Activated naive CD8-positive, alpha-beta T cell treated with anti-CD3 and anti-CD28 coated beads for 36 hours (primary cell): ENCODE measurements around the gene MSI2. TPM values are rescaled to one million over a fixed set of nuclear protein-coding genes. Genes with fewer than 3 reads are reported as not detected.

Source experiments
- DNase-seq: peaks from one replicate; pipeline ENCODE4 v3.0.0; 2021
- H3K27ac Mint-ChIP-seq: one replicate; pipeline ENCODE4 v1.8.0; 2022; ENCODE audit warnings: mild to moderate bottlenecking, moderate library complexity, mixed read lengths
- H3K27me3 Mint-ChIP-seq: one replicate; pipeline ENCODE4 v1.8.0; 2022; ENCODE audit warnings: mild to moderate bottlenecking, mixed read lengths
- H3K36me3 Mint-ChIP-seq: one replicate; pipeline ENCODE4 v1.8.0; 2021; ENCODE audit warnings: mild to moderate bottlenecking, mixed read lengths
- H3K4me1 Mint-ChIP-seq: one replicate; pipeline ENCODE4 v1.8.0; 2021; ENCODE audit warnings: mixed read lengths
- H3K4me3 Mint-ChIP-seq: one replicate; pipeline ENCODE4 v1.8.0; 2022; ENCODE audit warnings: mild to moderate bottlenecking, moderate library complexity, mixed read lengths
- H3K9me3 Mint-ChIP-seq: one replicate; pipeline ENCODE4 v1.8.0; 2022; ENCODE audit warnings: mixed read lengths
- total RNA-seq, 2 experiments: library from RNA; stranded (reverse); gene quantifications; one replicate each; pipeline ENCODE4 v1.2.3, GENCODE V29; 2021

MSI2 gene
- total RNA-seq, 2 experiments from 2014 or later, result 48.0 to 49.4 TPM

DNA sequence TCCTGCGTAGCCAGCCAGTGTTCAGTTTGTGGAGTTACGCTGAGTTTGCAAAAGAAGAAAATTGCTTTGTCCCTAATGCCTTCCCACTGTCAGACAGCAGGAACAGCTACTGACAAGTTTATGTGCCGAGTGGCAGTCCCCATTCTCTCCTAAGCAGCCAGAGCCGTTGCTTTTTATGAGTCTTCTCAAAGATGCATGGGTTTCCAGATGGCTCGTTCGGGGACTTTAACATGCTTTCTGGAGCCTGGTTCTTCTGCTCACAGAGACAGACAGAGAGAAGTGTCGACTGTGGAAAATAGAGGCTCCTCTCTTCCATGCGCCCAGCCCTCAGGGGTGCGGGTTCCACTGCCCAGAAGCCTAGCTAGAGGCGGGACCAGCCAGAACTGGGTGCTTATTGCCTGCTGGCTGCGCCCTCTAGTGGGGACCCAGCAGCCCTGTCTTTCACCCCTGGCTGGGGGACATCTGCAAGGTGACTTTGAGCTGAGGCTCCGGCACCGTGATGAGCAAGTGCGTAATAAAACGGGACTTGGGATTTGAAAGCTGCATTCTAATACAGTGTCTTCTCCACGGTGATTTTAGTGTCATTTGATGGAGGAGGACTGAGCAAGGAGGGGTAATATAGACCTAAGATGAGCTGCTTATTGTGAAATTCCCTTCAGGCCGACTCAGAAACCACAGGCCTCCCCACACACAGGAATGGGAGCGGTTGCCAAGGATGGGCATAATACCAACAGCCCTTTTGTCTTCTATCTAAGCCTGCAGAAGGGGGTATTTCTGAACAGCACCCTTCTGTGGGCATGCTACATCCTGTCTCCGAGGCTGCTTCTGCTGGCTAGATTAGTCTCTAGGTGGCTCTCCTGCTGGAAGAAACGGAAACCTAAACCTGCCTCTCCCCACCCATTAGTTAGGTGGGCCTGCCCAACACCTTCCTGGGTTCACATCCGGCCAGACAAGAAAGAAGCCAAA, 415.6 kb downstream of the MSI2 start:
- Mint-ChIP-seq H3K4me1 (peaks cover 36% of the 10 kb centered on the region), H3K9me3 (no peaks in the 10 kb centered on the region), H3K36me3 (peaks cover 2% of the 10 kb centered on the region), H3K27me3 (no peaks in the 10 kb centered on the region), H3K27ac (peak overlapping the region; percentile 86), H3K4me3 (peak overlapping the region; percentile 51)
- peak; percentile 76 for DNase-seq

DNA sequence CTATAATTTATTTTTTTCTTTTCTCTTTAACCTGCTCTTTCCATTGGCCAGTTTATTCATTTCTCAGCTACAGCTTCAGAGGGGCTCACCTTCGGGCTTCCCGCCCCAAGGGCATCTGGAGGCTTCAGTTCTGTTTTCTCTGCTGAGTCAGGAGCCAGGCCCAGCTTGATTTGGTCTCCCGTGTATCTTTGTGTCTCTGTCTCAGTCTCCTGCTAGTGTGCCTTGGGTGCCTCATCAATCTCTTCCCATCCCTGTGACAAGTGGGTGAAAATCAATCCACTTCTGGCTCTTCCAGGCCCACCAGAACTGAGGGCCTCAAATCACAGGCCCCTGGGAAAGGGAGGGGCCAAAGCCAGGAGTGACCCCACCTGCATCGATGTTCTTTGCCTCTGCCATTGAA, 416.6 kb downstream of the MSI2 start:
- no peaks in the 10 kb centered on the region for H3K36me3 Mint-ChIP-seq
- H3K27ac Mint-ChIP-seq, result peak overlapping the region; percentile 86
- no peaks in the 10 kb centered on the region for H3K27me3 Mint-ChIP-seq
- H3K4me3 Mint-ChIP-seq, result no peak overlapping the region
- DNase-seq, result no peak
- peaks cover 36% of the 10 kb centered on the region for H3K4me1 Mint-ChIP-seq
- H3K9me3 Mint-ChIP-seq, result no peaks in the 10 kb centered on the region

- no peak overlapping the region for H3K4me3 Mint-ChIP-seq
- H3K27ac Mint-ChIP-seq, result no peak overlapping the region
- DNase-seq, result no peak
- H3K36me3 Mint-ChIP-seq, result no peaks in the 10 kb centered on the region
- no peaks in the 10 kb centered on the region for H3K27me3 Mint-ChIP-seq
- H3K9me3 Mint-ChIP-seq, result no peaks in the 10 kb centered on the region
- peaks cover 36% of the 10 kb centered on the region for H3K4me1 Mint-ChIP-seq
These were observed 418.6 kb downstream of the MSI2 start for GRCh38 chr17:57674894-57675293.

GRCh38 chr17:57675427-57676387, 419.4 kb downstream of the MSI2 start:
- no peak overlapping the region for H3K4me3 Mint-ChIP-seq
- H3K36me3 Mint-ChIP-seq, result no peaks in the 10 kb centered on the region
- H3K27me3 Mint-ChIP-seq, result no peaks in the 10 kb centered on the region
- peaks cover 29% of the 10 kb centered on the region for H3K4me1 Mint-ChIP-seq
- no peak for DNase-seq
- no peaks in the 10 kb centered on the region for H3K9me3 Mint-ChIP-seq
- H3K27ac Mint-ChIP-seq, result no peak overlapping the region

GRCh38 chr17:57676543-57676942, 420.2 kb downstream of the MSI2 start:
- peaks cover 22% of the 10 kb centered on the region for H3K4me1 Mint-ChIP-seq
- H3K9me3 Mint-ChIP-seq, result no peaks in the 10 kb centered on the region
- DNase-seq, result no peak
- H3K27ac Mint-ChIP-seq, result no peak overlapping the region
- H3K36me3 Mint-ChIP-seq, result no peaks in the 10 kb centered on the region
- no peak overlapping the region for H3K4me3 Mint-ChIP-seq
- H3K27me3 Mint-ChIP-seq, result no peaks in the 10 kb centered on the region

DNA sequence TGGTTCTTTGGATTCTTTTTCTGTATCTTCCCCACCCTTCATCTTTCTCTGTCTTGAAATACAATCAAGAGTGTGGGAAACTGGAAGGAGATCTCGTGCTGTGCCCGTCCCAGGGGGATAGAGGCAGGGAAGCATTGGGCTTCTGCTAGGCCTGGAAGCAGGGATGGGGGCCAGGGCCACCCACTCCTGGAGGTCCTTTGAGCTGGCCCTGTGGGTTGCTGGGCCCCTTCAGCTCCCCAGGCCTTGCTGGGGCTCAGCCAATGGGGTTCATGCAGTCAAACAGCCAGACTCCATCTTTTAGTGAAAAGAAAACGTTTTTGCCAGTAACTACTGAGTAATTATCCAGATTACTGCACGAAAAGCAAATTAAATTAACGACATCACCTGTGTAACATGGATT, 421.0 kb downstream of the MSI2 start:
- Mint-ChIP-seq H3K4me3 (no peak overlapping the region), H3K27me3 (no peaks in the 10 kb centered on the region), H3K36me3 (no peaks in the 10 kb centered on the region), H3K4me1 (peaks cover 14% of the 10 kb centered on the region), H3K27ac (no peak overlapping the region), H3K9me3 (no peaks in the 10 kb centered on the region)
- no peak for DNase-seq

- no peaks in the 10 kb centered on the region for H3K36me3 Mint-ChIP-seq
- no peak overlapping the region for H3K27ac Mint-ChIP-seq
These were observed 421.5 kb downstream of the MSI2 start for GRCh38 chr17:57677858-57678257.

DNA sequence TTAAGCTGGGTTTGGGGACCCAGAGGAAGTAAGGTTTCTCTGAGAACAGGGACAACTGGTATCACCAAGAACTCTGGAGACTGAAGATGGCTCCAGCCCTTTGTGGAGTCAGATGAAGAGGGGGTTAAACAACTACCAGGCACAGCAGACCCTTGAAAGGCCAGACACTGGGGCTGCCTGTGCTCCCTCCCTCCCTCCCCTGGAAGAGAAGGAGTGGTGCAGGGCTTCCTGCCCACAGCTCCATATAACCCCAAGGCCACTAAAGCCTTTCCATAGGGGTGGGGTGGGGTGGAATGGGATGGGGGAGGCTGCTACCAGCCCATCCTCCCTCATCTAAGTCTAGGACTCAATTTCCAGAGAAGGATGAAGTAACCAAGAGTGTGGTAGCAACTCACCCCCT, 422.1 kb downstream of the MSI2 start:
- H3K27me3 Mint-ChIP-seq, result no peaks in the 10 kb centered on the region
- H3K4me3 Mint-ChIP-seq, result no peak overlapping the region
- H3K4me1 Mint-ChIP-seq, result peaks cover 5% of the 10 kb centered on the region
- H3K36me3 Mint-ChIP-seq, result peaks cover 2% of the 10 kb centered on the region
- H3K27ac Mint-ChIP-seq, result no peak overlapping the region
- no peak for DNase-seq
- H3K9me3 Mint-ChIP-seq, result no peaks in the 10 kb centered on the region

More at GRCh38 chr17:57677858-57678257, 421.5 kb downstream of the MSI2 start:
- Mint-ChIP-seq H3K4me3 (no peak overlapping the region), H3K27me3 (no peaks in the 10 kb centered on the region), H3K9me3 (no peaks in the 10 kb centered on the region), H3K4me1 (peaks cover 8% of the 10 kb centered on the region)
- no peak for DNase-seq

DNA sequence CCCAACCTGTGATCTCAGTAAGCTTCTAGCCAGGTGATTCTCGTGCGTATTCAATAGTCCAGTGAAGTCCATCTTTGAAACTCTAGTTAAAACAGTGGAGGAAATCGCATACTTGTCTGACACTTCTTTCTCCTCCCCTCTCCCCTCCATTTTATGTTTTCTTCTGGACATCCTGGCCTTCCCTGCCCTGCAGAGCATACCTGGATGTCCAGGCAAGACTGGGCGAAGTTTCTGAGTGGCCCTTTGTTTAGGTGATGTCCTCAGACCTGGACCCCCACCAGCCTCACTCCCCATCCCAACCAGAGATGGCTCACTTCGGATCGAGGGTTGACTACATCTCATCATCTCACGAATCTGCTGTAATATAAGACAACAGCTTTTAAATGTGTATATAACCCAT, 423.0 kb downstream of the MSI2 start:
- peaks cover 2% of the 10 kb centered on the region for H3K36me3 Mint-ChIP-seq
- H3K4me1 Mint-ChIP-seq, result peaks cover 3% of the 10 kb centered on the region
- no peaks in the 10 kb centered on the region for H3K9me3 Mint-ChIP-seq
- DNase-seq, result no peak
- no peak overlapping the region for H3K27ac Mint-ChIP-seq
- H3K27me3 Mint-ChIP-seq, result no peaks in the 10 kb centered on the region
- H3K4me3 Mint-ChIP-seq, result no peak overlapping the region

DNA sequence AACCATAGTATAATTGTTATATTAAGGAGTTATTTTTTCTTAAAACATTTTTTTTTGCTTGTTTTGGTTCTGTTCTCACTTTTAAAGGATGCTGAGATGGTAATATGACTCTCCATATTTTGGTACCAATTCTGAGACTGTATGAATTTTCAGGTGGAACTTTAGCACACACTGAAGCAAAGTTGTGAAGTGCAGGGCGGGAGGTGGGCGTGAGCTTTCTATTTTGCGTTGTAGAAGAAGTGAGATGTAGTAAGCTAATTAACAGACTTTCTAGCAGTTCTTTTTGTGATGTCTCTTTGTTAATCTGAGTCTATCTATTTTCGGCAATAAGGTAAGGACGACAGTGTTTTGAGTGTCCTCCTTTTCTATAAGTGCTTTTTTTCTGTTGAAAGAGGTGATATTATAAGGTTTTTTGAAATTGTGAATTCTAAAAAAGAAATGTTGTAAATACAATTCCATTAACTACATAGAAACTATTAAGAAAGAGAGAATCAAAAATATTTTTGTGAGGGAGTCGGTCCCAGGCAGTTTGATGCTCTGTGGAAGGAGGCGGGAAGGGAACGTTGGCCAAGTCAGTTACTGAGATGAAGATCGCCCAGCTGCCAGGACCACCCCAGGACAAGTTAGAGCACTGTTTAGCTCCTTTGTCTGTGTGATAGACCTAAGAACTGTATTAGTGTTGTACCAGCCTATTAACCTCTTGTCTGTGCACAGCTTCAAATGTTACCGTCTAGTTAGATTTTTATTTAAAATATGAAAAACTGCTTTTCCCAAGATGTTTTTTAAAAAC, 423.8 kb downstream of the MSI2 start:
- no peak overlapping the region for H3K4me3 Mint-ChIP-seq
- peaks cover 2% of the 10 kb centered on the region for H3K4me1 Mint-ChIP-seq

GRCh38 chr17:57682701-57683100, 426.4 kb downstream of the MSI2 start:
- DNase-seq, result no peak
- no peak overlapping the region for H3K4me3 Mint-ChIP-seq
- no peak overlapping the region for H3K27ac Mint-ChIP-seq
- H3K9me3 Mint-ChIP-seq, result no peaks in the 10 kb centered on the region
- no peaks in the 10 kb centered on the region for H3K4me1 Mint-ChIP-seq
- no peaks in the 10 kb centered on the region for H3K27me3 Mint-ChIP-seq
- H3K36me3 Mint-ChIP-seq, result peaks cover 2% of the 10 kb centered on the region

More for the DNA sequence above, 423.8 kb downstream of the MSI2 start:
- peaks cover 2% of the 10 kb centered on the region for H3K36me3 Mint-ChIP-seq
- no peak for DNase-seq
- no peak overlapping the region for H3K27ac Mint-ChIP-seq
- no peaks in the 10 kb centered on the region for H3K27me3 Mint-ChIP-seq
- H3K9me3 Mint-ChIP-seq, result no peaks in the 10 kb centered on the region

- no peak overlapping the region for H3K4me3 Mint-ChIP-seq
- H3K27me3 Mint-ChIP-seq, result no peaks in the 10 kb centered on the region
- no peak for DNase-seq
- no peaks in the 10 kb centered on the region for H3K4me1 Mint-ChIP-seq
- peak overlapping the region; percentile 28 for H3K27ac Mint-ChIP-seq
- H3K9me3 Mint-ChIP-seq, result no peaks in the 10 kb centered on the region
- H3K36me3 Mint-ChIP-seq, result peaks cover 2% of the 10 kb centered on the region
These were observed 428.6 kb downstream of the MSI2 start for GRCh38 chr17:57684711-57685498.

- Mint-ChIP-seq H3K4me1 (no peaks in the 10 kb centered on the region), H3K27ac (no peak overlapping the region), H3K36me3 (peaks cover 2% of the 10 kb centered on the region), H3K4me3 (no peak overlapping the region), H3K27me3 (no peaks in the 10 kb centered on the region), H3K9me3 (no peaks in the 10 kb centered on the region)
- DNase-seq, result no peak
These were observed 429.3 kb downstream of the MSI2 start for GRCh38 chr17:57685499-57686132.
